Endothelial cell of hepatic sinusoid (primary cell): ENCODE measurements around the gene SHISAL1.

Experiments
- in situ Hi-C: cut with HindIII; loops from 2 replicates; pipeline ENCODE4 v1.10.0; 2017; ENCODE audit warnings: low sequenced_read_pairs

The SHISAL1 gene

DNA sequence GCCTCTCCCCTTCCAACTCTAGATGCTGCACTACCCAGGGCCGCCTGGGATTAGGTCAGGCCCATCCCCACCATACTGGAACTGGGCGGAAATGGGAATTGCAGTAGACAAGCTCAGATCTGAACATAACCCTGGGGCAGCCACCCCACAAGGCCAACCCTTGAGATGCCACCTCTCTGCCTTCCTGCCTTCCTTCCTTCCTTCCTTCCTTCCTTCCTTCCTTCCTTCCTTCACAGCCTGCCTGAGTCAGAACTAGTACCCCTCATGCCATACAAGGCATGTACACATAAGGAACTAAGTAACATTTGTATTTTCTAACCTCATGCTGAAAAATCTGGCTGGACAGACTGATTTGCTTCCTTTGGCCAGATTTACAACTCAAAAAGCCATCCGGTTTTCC, 28.0 kb downstream of the SHISAL1 start:
- in situ Hi-C loops, result loop anchor here (10.0 kb wide), 1 partner anchor 130 kb away; no protein-coding TSS in a partner anchor

DNA sequence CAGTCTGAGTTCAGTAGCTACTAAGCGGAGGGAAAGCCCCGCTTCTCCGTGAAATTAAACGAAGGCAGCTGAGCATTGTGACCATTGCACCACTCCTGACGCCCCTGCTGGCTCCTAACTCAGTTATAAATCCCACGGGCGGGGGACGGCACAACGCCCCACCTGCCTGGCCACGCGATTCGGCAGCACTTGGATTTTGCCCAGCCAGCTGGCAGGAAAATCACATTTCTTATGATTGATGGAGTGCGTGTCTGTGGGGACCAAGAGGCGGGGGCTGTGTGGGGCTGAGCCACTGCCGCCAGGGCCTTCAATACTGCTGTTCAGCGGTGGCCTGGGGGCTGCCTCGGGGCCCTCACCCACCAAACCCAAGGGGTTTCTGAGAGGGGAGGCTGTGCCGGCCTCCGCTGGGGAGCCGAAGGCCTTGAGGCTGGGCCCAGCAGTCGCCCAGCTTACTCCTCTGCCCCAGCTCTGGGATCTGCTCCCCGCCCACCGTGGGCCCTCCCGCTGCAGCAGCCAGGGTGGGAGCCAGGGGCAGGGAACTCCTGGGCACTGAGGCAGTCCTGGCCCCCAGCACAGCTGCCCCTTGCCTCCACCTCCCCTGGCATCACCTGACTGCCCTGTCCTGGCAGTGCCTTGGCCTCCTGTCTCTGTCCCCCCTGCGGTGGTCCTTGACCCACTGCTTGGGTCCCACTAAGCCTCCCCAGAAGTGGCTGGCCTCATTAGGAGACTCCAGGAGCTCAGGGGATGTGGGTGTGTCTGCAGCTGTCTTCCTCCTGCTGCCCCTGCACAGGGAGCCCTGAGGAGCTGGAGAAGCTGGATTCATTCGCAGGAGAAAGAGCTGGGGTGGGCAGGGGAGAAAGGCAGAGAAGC, 30.7 kb downstream of the SHISAL1 start:
- in situ Hi-C loops, result loop anchor here (10.0 kb wide), 1 partner anchor 127 kb away; no protein-coding TSS in a partner anchor

DNA sequence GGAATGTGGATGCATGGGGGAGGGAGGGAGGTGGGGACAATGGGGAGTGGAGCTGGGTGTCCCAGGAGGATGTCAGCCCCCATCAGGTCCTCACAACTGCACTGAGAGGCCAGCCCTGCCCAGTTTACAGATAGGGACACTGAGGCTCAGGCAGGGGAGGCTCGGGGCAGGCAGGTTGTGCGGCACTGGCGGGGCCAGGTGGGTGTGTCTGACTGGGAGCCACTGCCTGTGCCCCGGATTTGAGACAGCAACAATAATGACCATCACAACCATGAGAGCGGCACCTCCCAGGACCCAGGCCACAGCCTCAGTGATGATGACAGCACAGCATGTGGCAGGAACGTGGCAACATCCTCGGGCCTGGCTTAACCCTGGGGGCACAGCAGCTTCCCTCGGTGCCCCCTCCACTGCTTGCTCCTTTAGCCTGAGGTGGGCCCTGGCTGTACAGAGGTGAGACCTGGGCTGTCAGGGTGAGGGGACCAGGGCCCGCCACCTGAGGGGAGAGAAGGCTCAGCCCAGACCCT, 32.0 kb downstream of the SHISAL1 start:
- in situ Hi-C loops, result loop anchor here (10.0 kb wide), 1 partner anchor 126 kb away; no protein-coding TSS in a partner anchor

DNA sequence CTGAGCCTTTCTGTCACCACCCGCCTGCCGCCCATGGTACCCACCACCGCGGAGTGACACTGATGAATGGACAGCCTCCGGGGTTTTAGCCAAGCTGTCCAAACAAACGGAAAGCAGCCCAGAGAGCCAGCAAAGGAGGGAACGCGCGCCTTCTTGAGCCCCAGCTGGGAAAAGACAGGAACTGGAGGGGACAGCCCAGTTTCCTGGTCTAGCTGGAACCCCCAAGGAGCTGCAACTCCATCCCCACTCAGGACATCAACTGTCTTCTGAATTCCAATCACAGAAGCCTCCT, 33.7 kb downstream of the SHISAL1 start:
- in situ Hi-C loops, result no loop called here

DNA sequence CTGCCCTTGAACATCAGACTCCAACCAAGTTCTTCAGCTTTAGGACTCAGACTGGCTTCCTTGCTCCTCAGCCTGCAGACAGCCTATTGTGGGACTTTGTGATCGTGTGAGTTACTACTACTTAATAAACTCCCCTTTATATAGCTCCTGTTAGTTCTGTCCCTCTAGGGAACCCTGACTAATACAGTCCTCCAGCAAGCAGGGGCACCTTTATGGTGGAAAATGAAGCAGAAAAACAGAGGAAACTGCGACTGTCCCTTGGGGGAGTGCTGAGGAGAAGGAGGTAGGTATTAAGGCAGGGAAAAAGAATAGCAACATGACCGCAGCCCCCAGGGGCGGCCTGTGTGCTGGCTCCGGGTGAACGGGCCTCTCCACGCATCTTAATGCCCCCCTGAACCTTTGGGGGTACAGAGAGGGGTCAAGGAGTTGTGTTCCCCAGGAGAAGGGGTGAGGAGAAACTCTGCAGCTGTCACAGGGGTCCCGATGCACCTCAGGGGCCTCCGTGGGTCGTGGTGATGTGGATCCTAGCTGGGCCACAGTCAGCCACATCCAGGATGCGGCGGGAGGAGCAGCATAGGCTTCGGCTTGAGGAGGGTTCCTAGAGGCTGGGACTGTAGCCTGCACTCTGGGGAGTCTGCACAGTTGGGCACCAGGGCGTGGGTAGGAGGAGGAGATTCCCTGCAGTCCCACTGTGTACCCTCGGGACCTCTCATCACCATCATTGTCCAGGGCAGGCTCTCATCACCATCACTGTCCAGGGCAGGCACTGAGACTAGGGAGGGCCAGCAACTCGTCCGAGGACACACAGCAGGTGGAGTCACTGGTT, 34.3 kb downstream of the SHISAL1 start:
- in situ Hi-C loops, result no loop called here

DNA sequence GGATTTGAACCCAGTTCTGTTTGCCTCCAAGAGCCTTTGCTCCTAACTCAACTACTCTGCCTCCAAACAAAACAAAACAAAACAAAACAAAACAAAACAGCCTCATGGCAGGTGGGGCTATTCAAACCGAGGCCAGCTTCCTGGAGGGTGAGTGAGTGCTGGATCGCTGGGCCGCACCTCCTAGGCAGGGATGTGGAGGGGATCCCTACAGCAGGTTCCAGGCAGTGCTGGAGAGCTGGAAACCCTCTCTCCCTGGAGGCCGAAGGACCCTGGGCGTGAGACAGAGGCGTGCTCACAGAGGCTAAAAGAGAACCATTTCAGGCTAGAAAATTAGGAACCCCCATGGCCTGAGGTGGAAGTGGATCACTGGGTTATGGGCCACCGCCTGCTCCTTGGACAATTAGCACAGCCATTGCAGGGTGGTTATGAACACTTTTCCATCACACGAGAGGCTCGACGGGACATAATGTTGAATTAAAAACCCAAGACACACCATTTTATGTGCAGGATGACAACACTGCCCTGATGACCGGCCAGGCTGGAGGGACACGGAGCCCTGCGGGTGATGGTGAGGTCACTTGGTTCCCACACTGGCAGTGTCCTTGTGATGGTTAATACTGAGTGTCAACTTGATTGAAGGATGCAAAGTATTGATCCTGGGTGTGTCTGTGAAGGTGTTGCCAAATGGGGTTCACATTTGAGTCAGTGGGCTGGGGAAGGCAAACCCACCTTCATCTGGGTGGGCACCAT, 35.2 kb downstream of the SHISAL1 start:
- in situ Hi-C loops, result no loop called here

DNA sequence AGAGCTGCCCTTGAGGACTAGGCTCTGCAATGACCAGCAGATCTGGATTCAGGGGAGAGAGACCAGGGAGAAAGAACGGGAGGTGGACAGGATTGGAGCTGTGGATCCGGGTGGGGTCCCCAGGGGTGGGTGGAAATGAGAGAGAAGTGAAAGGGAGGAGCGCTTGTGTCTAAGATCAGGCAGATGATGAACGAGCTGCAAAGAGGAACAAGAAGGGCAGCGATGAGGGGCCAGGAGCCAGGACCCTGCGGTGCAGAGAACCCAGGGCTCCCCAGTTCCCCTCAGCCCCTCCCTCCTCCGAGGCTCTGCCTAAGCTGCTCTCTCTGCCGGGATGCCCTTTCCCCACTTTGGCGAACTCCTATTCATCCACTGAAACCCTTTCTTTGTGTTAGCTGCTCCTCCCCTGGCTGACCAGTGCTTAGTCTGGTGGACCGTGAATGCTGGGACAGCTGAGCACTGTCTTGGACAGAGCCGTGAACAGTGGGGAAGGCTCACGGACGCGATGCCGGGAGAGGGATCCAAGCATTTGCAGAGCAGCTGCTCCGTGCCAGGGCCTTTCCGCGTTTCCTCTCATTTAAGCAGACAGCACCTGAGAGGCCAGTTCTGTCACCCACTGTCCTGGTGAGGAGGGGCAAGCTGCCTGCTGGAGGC, 35.9 kb downstream of the SHISAL1 start:
- in situ Hi-C loops, result no loop called here

DNA sequence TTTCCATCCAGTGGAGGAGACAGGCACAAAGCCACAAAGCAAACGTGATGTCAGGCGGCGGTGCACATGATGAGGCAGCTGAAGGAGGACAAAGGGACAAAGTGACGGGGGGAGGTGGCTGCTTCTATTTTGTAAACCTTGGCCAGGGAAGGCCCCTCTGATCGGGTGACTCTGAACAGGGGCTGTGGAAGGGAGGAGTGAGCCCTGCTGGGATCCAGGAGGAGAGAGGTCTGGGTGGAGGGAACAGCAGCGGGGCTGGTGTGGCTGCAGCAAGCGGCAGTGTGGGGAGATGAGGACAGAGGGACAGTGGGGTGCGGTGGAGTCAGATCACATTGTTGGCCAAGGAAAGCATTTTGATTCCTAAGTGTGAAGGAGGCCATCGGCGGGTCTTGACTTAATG, 36.7 kb downstream of the SHISAL1 start:
- in situ Hi-C loops, result no loop called here

DNA sequence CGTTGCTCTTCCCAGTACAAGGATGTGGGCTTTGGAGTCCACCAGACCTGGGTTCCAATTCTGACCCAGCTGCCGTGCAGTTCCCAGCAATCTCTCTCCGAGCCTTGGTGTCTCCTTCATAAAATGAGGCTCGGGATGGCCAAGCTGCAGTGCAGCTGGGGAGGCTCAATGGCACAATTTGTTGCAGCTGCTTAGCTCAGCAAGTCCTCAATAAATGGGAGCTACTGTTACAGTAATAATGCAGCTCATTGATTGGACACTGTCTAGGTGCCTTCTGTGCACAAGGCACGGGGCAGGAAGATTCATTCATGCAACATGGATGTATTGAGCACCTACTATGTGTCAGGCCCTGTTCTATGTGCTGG, 37.1 kb downstream of the SHISAL1 start:
- in situ Hi-C loops, result no loop called here

DNA sequence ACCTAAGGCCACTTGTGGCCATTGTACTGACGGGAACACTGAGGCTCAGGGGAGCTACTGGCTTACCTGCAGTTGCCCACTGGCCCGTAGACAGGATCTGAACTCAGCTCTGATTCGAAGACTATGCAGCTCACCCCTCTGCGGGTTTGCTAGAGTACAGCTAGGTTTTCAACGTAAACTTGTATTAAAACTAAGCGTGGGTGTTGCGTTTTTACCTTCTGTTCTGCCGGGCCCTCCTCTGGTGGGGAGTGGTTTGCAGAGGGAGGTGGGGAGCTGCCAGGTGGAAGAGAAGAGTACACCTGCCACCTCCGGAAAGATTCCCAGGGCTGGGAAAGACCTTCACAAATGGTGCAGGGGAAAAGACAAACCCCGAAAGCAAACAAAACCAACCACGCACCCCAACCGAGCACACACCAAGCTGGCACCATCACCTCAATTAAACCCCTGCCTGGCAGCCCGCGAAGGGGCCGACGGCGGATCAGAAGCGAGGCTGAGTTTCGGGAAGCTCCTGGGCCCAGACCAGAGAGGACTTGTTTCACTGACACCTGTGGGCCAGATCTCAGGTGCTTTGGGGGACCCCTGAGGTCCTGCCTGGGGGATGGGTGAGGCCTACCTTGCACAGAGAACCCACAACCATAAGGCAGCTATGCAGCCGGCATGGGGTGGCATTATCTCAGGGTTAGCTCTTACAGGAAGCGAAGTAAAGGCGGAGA, 37.7 kb downstream of the SHISAL1 start:
- in situ Hi-C loops, result no loop called here

DNA sequence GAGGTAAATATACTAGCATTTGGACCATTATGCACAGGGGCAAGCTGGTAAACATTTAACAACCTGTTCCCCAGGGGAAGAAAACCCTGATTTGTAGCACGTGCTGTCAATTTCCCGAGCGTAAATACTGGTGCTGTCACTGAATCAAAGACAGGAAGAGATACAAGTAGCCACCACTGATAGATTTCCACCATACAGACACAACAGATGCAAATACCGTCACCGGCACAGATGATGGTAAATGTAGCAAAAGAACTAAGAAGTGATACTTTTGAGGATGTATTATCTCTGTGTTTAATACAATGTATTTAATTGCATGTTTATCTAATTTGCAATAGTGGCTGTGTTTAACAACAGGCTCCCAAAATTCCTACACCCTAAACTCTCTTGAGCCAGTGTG, 39.6 kb downstream of the SHISAL1 start:
- in situ Hi-C loops, result no loop called here

DNA sequence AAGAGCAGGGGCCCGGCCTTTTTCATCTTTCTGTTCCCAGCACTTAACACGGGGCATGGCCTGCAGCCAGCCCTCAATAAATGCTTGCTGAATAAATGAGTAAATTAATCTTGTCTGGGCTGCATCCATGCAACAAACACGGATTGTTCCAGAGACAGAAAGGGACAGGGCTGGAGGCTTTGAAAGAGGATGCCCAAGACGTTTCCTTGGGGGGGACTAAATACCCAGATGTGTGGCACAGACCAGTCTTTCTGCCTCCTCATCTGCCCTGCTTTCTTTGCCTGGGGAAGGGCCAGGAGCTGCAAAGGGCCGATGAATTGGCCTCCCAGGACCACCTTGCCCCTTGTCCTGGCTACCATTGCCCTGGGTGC, 40.4 kb downstream of the SHISAL1 start:
- in situ Hi-C loops, result no loop called here

DNA sequence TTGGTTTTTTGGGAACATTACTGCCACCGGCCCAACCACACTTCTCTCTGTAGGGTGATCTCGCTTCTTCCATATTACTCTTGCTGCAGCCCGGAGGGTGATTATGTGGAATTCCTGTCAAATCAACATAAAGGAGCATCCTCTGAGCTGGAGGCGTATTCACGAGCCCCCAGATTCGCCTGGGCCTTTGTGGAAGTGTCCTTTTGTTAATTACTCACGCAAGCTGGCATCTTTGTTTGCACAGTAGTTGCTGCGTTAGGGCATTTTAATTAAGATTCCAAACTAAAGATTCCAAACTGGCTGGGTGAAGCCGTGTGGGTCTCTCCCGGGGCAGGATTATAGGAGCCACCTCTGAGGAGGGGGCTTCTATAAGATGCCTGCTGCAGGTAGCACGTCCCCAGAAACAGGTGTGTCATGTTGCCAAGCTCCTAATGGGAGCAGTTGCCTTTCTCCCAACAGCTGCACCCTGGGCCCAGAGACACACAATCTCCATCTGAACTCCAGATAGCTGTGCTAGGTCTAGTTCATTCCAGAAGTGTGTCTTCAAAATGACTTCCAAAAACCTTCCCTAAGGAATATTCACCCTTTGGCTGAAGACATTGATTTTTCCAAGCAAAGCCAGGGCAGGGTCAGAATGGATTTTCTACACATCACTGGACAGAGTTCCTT, 40.9 kb downstream of the SHISAL1 start:
- in situ Hi-C loops, result no loop called here

DNA sequence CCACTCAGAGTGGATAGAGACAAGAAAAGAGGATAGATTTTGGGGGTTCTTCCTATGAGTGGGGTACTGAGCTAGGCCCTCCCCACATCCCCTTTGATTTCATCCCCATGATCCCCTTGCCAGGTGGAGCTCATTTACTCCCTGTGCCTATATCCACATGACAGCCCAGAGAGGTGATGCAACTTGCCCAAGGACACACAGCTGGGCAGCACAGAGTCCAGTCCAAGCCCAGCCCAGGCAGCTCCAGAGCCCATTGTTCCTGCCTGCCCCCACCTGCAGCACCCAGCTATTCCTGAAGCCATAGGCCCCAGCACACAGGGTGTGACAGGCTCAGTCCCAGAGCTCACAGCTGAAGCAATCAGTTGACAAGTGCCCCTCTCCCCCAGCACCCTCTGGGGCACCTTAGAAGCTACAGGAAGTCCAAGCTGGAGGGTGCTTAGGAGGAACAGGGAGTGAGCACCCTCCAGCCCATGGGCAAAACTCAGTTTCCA, 41.7 kb downstream of the SHISAL1 start:
- in situ Hi-C loops, result no loop called here

DNA sequence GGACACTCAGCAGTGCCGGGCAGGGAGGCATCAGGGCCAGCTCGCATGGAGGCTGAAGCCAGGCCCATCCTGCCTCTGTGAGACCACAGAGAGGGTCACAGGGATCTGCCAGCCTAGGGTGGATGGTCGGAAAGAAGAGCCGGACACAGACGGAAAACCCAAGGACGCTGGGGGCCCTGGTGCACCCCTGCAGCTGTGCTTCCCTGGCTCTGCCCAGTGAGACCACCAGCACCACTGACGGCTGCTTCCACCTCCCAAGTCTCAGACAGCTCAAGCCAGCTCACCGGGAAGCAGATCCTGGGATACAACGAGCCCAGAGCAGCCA, 42.2 kb downstream of the SHISAL1 start:
- in situ Hi-C loops, result no loop called here

DNA sequence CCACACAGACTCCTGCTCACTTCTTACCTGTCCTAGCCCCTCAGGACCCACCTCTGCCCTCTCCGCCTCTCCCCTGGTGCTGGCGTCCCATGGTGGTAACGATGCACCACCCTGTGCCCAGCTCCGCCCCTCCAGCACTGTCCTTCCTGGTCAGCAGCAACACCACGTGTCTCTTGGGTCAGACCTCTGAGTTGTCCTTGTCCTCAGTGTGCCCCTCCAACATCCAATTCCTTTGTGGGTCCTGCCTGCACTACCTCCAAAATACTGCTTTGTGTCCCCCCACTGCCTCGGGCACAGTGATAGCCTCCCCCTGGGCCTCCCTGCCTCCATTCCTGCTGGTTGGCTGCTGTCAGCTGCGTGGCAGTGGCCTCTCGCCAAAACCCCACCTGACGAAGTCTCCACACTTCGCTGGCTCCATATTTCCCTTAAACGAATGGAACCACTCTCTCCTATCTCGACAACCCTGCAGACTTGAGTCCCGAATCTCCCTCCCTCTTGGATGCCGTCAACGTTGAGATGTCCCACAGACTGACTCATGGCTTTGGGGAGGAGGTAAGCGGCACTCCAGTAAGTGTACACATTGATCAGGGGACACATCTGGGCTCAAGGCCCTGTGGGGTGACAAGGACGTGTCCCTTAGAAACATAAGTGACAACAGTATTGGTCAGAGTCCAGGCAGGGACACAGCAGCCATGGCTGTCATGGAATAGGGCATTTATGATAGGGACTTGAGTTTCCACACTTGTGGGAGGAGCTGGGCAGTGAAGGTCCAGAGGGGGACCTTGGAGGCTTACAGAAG, 42.8 kb downstream of the SHISAL1 start:
- in situ Hi-C loops, result no loop called here

DNA sequence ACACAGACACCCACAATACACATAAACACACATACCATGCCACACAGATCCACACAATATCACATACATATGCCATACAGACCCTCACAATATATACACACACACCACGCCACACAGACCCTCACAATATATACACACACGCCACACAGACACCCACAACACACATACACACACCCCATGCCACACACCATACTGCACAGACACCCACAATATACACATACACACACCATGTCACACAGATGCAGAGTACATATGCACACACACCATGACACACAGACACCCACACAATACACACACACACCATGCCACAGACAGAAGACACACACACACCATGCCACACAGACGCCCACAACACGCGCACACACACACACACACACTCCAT, 43.6 kb downstream of the SHISAL1 start:
- in situ Hi-C loops, result no loop called here

DNA sequence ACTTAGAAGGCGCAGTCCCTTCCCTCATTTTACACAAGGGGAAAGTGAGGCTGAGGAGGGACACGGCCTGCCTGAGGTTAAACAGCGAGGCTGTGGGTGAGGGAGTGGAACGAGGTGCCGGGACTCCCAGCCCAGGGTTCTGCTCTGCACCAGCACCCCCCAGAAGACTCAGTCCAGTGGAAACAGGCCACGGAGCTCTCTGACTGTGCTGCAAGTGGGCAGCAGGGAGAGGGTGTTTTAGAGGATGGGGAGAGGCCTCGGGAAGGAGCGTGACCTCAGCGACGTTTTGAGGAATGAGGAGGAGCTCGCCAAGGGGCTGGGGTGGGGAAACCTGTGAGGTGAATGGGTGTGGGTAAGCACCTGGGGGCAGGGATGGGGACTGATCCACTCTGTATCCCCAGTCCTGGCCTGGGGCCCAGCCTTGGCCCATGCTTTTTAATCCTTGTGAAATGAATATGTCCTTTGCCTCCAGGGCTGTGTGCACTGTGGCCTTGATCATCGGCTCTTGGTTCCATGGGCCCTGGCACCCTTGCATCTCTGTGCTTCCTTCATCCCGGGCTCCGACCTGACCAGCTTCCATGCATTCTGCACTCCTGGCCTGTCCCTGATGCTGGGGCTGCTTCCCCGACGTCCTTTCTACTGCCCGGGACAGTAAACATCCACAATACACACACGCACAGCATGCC, 44.2 kb downstream of the SHISAL1 start:
- in situ Hi-C loops, result no loop called here
